GM19438 (cell line): ENCODE data around the gene SLAMF1.
"Not testable (repeated sequence)": the region's sequence is repeated elsewhere in the genome, so short reads cannot be mapped to it uniquely, and the experiment has no call there.

Experiments
- ATAC-seq: cut with Tn5 transposase; IDR thresholded peaks from one replicate; pipeline ENCODE4 v1.9.1; 2021; ENCODE audit warnings: low read depth; ENCODE audit not compliant: unreplicated experiment

The SLAMF1 gene

GRCh38 chr1:160640359-160641123, 6.3 kb downstream of the SLAMF1 start:
- ATAC-seq, result no peak

DNA sequence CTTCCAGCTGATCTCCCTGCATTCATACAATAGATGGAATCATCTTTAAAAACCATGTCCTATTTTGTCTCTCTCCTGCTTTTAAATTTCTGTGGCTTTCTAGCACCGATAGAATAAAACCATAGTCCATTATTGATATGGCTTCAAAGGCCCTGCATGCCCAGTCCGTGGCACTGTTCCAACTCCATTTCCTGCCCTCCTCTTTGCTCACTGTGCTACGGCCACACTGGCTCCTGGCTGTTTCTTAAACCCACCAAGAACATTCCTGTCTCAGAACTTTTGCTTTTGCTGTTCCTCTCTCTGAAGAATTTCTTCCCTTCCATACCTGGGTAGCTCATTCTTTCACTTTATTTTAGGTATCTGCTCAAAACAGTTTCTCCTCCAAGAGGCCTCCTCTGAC, 7.2 kb downstream of the SLAMF1 start:
- no peak for ATAC-seq

GRCh38 chr1:160638926-160639325, 7.9 kb downstream of the SLAMF1 start:
- no peak for ATAC-seq

GRCh38 chr1:160638540-160638857, 8.3 kb downstream of the SLAMF1 start:
- ATAC-seq, result no peak

DNA sequence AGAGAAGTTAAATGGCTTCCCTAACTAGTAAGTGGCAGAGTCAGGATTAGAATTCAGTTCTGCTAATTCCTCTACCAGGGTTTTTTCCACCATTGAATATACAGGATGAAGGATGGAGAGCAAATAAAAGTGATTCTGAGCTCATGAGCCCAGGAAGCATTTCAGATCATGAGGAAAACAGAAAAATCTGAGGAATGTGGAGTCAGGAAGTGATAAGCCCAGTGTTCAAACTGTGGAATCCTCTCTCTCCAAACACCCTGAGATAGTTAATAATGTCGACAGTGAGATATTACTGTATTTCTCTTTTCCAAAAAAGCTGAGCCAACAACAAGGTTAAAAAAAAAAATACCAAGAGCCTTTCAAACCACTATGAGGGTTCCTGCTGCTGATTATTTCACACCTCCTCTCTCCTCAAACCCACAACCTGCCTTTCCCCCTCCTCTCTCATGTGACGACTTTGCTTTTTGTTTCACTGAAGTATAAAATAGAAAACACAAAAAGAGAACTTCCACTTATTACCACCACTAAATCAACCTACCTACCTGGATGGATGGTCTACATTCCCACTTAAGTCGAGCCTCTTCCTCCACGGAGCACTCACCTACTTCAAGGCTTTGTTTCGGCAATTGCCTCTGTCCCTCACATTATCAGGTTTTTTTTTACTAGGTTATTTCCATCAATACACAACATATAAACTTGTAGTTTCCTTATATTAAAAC, 8.9 kb downstream of the SLAMF1 start:
- ATAC-seq, result no peak

DNA sequence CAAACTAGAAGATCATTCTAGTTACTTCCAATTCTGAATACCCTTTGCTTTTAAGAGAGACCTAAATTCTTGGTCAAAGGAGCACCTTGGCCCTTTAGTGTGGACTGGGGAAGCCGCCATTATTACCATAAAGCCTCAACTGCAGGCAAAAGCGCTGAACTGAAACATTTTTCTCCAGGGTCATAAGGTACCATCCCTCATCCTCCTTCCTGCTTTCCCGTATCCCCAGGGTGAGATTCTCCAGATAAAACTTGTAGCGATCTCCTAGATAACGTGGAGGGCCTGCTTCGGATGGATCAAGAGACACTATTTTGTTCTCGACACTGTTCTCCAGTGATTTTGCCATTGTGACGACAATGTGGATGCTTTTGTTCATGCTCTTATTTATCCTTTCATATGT, 9.8 kb downstream of the SLAMF1 start:
- ATAC-seq, result no peak

DNA sequence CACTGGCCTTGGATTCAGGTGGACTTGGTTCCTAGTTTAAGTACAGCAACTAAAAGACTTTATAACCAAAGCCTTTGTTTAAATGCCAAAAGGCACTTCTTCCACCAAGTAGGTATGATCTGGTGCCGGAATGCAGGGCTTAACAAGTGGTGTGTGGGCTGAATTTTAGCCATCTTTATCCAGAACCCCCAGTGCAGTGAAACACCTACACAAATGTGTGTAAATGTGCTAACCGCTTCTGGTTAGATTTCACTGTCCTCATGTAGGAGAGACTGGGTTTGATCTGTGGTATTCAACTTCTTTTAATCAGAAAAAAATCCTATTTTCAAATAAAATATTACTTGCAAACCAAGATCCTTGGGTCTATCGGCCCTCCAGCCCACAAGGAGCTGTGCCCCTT, 10.3 kb downstream of the SLAMF1 start:
- ATAC-seq, result no peak

- ATAC-seq, result no peak
Measured at GRCh38 chr1:160636076-160636475, 10.8 kb downstream of the SLAMF1 start.

GRCh38 chr1:160634543-160635491, 12.0 kb downstream of the SLAMF1 start:
- ATAC-seq, result no peak

DNA sequence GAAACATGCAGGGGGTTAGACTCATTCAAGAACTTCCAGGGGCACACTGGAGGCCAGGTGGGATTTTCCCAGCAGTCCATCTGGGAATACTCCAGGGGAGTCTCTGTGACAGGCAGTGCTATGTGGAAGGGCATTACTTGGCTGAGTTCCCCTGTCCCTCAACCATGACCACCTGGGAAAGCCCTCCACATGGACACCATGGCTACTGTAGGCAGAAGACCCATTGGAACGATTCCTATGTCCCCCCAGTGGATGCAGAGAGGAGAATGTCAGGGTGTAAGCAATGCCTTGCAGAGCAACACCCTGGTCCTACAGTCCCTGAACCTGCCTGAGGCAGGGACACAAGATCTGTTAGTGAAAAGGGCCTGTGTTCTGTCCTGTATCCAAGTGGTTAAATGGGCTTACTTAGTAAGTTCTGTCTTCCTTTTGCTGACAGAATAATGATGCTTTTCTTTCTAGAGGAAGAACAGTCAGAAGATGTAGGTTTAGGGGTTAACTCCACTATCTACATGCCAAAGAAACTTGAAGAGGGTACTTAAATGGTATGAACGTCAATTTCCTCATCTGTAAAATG, 13.4 kb downstream of the SLAMF1 start:
- no peak for ATAC-seq

- no peak for ATAC-seq
Measured at GRCh38 chr1:160631983-160632625, 14.7 kb downstream of the SLAMF1 start.

DNA sequence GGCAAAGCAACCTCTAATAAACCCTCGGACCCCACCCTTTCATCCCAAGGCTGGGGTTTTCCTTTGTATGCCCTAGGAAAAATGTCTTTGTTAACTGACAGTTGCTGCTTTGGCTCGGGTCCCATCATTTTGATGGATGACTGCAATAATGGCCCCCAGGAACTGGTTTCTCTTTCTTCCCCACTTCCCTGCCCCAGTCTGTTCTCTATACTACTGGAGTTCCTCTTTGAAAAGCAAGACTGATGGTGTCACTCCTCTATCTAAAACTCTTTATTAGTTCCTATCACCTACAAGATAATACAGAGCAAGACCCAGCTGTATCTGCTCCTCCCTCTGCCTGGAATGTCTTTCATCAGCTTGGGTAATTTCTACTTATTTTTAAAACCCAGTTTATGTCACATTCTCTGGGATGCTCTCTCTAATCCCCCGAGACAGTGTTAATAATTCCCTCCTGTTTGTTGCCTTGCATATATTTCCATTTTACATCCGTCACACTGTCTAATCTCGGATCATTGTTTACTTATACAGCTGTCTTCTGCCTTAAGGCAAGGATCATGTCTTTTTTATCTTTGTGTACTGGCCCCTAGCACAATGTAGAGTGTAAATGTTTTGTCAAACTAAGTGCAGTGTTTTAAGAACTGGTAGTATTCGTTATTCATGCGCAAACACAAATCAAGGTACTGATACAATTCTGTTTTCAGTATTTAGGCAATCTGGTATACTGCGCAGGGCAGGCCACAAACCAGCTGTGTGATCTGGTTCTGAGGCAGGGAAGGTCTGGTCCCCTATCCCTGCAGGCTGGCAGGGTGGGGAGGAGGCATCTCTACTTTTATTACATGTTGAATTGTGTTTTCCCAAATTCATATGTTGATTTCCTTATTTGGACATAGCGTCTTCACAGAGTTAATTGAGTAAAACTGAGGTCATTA, 16.1 kb downstream of the SLAMF1 start:
- ATAC-seq, result no peak

DNA sequence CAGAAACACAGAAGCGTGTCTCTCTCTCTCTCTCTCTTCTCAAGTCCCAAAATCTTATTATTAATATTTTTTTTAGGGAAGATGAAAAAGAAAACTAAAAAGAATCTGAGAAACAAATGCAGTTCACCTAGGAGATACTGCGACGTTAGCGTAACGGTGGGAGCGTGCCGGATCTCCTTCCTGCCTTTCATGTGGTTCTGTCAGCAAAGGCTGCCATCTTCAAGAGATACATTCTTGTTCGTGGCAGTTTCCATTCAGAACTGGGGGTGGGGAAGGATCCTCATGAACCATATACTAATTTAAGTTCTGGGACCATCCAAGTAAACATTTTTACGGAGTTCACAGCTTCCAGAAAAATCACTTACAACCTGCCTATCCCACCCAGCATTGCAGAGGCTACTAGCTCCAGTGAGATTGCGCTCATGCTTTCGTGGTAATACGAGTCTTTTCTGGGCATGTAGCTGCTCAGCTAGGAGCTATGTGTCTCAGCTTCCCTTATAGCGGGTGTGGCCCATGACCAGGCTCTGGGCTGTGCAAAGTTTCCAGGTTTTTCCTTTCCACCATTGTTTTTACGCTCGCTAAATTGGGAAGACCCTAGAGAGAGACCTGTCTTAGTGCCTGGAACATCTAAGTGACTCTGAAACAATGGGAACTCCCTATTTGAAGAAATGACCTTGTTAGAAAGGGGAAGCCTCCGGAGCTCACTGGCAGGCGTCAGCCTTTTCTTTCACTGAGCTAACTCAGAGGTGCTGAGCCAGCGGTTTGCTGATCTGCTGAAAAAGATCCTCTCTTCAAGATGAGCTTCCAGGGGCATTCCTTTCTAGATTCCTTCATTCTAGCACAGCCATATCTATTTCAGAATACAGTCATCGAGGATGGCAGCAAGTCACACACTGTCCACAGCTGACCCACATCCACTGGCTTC, 17.3 kb downstream of the SLAMF1 start:
- ATAC-seq, result no peak

GRCh38 chr1:160628799-160629263, 18.0 kb downstream of the SLAMF1 start:
- ATAC-seq, result no peak

DNA sequence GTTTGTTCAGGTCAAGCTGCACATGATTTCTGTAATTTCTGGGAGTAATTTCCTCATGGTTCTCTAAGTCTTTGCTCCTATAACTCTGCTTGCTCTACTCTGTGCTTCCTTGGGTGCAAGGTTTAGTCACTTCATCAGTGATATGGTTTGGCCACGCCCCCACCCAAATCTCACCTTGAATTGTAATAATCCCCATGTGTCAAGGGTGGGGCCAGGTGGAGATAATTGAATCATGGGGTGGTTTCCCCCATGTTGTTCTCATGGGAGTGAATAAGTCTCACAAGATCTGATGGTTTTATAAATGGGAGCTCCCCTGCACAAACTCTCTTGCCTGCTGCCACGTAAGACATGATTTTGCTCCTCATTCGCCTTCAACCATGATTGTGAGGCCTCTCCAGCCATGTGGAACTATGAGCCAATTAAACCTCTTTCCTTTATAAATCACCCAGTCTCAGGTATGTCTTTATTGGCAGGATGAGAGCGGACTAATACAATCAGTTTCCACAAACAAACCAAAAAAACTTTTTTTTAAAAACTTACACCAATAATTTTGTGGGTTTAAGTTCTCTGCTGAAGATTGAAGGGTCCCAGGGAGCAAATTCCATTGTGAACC, 19.1 kb downstream of the SLAMF1 start:
- not testable (repeated sequence) for ATAC-seq

DNA sequence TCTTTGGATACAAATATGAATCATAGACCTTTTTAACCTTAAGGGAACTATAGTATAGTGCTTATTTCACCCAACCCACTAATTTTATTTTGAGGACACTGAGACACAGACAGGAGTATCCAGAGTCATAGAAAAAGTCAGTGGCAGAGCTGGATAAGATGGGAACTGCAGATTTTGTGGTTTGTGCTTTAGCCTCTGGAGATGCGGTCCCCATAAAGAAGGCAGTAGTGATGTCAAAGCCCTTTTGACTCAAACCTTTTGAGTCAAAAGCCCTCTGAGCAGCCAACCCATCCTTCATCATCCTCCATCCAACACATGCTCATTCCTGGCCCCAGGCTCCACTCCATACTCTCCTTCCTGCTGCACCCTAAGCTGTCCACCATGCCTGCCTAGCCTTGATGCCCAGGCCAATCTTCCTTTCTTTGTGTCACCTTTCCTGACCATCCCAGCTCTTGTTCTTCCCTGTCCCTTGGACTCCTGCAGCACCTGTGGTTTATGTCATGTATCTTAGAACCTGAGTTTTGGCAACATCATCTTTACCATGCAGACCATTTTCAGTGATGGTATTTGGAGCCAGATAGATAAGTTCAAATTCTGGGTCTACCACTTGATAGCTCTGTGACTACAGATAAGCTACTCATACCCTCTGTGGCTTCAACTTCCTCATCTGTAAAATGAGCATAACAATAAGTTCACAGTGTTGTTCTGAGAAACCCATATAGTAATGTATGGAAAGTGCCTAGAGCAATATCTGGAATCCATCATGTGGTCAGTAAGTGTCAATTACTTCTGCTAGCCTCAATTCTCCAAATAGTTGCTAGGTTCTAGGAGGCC, 20.1 kb downstream of the SLAMF1 start:
- ATAC-seq, result no peak
